EL (cell line): ENCODE data around the gene DTL.
"Not testable (repeated sequence)": the region's sequence is repeated elsewhere in the genome, so short reads cannot be mapped to it uniquely, and the experiment has no call there.

Source experiments
- DNase-seq: peaks from one replicate; pipeline ENCODE4 v3.0.0-alpha.2; 2016

Gene DTL

DNA sequence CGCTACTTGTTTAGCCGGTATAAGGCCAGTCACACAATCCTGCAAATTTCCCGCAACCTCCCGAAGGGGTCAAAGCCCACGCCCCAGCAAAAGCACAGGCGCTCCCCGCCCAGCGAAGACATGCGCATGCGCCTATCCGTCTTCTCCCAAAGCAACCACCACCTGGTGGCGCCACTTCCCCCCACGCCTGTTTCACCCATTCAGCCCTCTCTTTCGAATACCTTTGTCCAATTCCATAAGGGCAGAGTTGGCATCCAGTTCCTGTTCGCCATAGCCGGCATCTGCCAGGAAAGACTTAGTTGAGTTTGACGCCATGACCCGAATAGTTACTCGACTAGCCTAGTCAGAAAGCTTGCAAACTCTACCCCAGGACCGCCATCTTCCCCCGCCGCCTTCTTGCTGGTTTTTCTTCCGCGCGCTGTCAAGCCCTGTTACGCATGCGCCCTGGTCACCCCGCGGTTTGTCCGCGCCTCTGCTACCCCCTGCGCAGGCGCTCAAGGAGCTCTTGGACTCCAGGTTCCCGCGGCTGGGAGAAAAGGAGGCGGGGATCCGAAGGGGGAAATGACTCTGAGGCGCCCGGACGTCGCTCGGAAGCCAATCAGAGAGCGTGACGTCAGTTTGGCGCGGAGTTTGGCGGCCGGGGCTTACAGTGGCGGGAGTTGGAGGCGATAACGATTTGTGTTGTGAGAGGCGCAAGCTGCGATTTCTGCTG lies at the start of gene DTL, which contains the start of gene INTS7:
TSS of gene DTL (plus strand) at position 626 of the 712 bp plus-strand sequence. CDS start 143 bp downstream, outside the sequence.
TSS of gene INTS7 (minus strand) at position 435 of the 712 bp plus-strand sequence. CDS start at position 315, 120 bp downstream.
- peak; percentile 100 for DNase-seq

GRCh38 chr1:211986628-211987254 lies 48.8 kb upstream of the DTL start:
- no peak for DNase-seq

DNA sequence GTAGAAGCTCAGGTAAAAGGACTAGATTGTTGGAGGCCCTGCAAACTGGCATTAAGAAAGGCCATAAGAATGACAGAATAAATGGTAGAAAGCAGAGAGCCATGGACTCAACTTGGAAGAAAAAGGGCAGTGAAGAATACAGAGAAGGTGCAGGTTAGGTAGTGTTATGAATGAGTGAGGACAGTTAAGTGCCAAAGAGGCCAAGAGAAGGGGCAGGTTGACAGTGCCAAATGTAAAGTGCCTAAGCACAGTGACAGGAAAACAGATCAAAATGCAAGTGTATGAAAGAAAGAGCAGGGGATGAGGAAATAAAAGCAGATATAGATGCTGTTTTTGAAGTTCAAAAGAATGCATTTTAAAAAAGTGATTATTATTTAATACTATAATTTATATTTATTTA lies 43.9 kb upstream of the DTL start:
- no peak for DNase-seq

DNA sequence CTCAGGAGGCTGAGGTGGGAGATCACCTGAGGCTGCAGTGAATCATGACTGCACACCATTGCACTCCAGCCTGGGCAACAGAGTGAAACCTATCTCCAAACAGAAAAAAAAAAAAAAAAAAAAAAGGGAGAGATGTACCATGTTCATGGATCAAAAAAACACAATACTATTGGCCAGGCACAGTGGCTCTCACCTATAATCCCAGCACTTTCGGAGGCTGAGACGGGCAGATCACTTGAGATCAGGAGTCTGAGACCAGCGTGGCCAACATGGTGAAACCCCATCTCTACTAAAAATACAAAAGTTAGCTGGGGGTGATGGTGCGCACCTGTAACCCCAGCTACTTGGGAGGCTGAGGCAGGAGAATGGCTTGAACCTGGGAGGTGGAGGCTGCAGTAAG lies 38.1 kb upstream of the DTL start:
- DNase-seq = not testable (repeated sequence)

DNA sequence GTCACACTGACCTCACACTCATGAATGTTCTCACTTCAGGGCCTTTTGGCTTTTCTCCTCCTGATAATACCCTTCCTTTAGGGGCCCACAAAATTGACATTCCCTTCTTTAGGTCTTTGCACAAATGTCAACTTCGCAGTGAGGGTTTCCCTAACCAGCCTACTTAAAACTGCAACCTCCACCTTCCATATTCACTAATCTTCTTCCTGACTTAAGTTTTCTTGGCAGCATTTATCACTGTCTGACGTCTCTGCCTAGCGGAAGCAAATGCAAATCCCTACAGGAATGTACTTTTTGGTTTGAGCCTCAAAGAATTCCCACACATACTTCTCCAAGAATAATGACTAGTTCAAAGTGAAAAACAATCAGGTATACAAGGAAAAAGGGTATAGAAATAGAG lies 33.0 kb upstream of the DTL start:
- no peak for DNase-seq

GRCh38 chr1:212004895-212005608 lies 30.5 kb upstream of the DTL start:
- no peak for DNase-seq

DNA sequence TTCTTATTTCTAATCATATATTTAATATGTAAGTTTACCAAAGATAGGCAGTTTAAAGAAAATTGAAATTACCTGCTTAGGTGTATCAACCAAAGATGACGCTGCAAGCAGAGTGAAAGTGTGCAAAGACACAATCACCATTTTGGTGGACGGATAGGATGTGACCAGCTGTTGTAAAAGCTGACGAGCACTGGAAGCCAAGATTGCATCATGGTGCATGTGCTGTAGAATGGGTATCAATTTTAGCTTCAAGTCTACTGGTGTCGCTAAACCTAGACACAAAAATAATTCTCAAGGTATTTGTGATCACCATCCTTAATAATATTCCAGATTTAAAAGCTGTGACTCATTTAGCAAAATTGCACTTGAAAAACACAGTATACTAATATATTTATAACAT lies 28.4 kb upstream of the DTL start:
- no peak for DNase-seq

GRCh38 chr1:212007886-212008285 lies 27.7 kb upstream of the DTL start:
- DNase-seq = no peak

- no peak for DNase-seq
These were observed 26.0 kb upstream of the DTL start for GRCh38 chr1:212009561-212009960.

DNA sequence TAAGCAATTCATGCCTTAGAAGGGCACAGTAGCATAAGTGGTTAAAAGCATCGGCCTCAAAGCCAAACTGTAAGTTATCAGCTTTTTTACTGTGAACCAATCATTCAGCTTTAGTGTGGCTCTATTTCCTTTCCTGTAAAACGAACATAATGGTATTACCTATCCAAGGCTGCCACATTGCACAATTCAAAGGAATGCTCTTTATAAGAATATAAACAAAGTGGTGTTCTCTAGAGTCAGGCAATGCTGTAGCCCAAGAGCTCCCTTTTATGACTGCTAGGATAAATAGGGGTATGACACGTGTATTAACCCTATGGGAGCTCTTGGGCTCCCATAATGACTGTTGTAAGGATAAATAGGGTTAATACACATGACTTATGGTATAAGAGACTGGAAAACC lies 25.5 kb upstream of the DTL start:
- no peak for DNase-seq

DNA sequence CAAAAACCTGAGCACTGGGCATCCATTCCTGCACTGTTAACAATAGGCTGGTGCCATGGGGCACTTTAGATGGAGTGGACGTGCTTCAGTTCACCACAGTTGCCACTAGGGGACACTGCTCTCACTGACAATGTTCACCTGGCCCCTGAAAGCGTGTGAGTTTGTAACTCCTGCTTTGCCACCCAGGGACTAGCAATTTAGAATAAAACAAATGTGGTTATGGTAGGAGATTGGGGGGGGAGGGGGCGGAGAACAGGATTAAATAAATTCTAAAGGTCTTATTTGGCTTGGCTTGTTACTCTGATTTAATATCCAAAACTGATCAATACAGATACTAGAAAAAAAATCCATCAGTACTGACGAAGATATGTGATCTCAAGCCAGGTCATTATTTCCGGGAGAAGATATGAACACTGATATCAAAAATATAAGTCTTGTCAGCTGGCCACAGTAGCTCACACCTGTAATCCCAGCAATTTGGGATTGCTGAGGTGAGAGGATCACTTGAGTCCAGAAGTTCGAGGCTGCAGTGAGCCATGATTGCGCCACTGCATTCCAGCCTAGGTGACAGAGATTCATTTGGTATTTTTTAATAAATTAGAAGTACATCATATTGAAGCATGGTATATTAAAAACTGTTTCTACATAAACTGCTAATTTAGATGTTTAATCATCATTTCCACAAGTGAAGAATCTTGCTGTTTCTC lies 23.4 kb upstream of the DTL start:
- DNase-seq = peak; percentile 65

DNA sequence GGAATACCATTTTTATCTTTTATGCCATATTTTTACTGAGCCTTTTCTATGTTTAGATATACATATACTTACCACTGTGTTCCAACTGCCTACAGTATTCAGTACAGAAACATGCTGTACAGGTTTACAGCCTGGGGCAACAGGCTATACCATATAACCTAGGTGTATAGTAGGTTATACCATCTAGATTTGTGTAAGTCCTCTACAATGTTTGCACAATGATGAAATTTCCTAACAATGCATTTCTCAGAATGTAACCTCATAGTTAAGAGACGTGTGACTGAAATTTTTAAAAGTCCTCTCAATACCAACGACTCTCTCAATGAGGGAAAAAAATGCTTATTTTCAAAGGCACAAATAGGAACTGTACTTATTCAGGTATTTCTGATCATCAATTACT lies 21.9 kb upstream of the DTL start:
- DNase-seq = no peak

DNA sequence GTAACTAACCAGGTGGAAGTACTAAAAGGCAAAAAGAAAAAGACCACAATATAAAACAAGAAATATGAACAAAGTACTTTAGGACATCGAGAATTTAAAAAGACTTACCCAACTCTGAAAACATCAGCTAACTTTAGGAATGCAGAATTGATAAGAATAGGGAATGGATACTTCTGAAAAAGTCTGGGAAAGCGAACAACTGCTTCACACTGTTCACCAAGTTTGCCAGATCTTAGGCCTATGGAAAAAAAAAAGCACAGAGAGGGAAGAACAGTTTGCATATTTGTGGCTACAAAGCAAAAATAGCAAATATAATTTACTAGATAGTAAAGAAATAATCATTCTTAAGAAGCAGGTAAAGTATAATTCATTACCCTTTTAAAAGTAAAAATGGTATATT lies 14.6 kb upstream of the DTL start:
- DNase-seq = no peak

DNA sequence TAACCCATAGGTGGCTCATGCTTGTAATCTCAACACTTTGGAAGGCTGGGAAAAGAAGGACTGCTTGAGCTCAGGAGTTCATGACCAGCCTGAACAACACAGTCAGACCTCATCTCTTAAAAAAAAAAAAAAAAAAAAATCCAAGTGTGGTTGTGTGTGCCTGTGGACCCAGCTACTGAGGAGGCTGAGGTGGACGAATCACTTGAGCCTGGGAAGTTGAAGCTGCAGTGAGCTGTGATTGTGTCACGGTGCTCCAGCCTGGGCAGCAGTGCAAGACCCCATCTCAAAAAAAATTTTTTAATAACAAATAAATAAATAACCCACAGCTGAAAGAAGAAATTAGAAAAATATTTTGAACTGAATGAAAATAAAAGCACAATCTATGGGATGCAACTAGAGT lies 14.0 kb upstream of the DTL start:
- no peak for DNase-seq

DNA sequence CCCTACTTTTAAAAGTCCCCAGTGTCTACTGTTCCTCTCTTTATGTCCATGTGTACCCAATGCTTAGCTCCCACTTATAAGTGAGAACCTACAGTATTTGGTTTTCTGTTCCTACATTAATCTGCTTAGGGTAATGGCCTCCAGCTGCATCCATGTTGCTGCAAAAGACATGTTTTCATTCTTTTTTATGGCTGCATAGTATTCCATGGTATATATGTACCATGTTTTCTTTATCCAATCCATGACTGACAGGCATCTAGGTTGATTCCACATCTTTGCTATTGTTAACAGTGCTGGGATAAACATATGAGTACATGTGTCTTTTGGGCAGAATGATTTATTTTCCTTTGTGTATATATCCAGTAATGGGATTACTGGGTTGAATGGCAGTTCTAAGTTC lies 12.6 kb upstream of the DTL start:
- DNase-seq = not testable (repeated sequence)

DNA sequence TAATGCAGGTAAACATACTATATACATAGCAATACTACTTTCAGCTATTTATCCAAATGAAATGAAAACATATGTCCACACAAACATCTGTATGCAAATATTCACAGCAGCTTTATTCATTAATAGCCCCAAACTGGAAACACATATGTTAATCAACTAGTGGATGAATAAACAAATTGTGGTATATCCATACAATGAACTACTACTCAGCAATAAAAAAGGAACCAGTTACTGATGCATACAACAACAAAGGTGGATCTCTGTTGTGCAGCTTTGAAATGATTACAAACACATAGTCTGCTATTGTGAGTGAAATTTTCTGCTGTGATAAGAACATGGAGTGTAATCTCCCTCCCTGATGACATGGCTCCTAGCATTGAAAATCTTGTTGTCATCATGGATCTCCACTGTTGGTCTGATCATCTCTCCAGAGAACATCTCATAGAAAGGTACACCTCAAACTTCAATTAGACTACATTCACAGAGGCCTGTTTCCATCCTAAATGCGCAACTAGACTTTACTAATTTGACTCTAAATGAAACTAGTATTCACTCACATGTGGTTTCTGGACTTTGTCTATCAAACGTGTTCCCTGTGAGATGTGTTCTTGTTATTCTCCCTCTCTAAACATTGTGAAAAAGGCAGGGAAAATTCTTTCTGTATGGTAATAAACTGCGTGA lies 10.9 kb upstream of the DTL start:
- no peak for DNase-seq

DNA sequence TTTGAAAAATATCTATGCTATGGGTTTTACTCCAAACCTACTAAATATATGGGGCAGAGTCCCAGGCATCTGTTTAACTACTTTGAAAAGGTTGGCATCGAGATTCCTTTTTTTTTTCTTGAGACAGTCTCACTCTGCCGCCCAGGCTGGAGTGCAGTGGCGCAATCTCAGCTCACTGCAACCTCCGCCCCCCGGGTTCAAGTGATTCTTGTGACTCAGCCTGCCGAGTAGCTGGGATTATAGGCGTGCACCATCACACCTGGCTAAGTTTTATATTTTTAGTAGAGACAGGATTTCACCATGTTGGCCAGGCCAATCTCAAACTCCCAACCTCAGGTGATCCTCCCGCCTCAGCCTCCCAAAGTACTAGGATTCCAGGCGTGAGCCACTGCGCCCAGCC lies 7.8 kb upstream of the DTL start:
- DNase-seq = not testable (repeated sequence)

DNA sequence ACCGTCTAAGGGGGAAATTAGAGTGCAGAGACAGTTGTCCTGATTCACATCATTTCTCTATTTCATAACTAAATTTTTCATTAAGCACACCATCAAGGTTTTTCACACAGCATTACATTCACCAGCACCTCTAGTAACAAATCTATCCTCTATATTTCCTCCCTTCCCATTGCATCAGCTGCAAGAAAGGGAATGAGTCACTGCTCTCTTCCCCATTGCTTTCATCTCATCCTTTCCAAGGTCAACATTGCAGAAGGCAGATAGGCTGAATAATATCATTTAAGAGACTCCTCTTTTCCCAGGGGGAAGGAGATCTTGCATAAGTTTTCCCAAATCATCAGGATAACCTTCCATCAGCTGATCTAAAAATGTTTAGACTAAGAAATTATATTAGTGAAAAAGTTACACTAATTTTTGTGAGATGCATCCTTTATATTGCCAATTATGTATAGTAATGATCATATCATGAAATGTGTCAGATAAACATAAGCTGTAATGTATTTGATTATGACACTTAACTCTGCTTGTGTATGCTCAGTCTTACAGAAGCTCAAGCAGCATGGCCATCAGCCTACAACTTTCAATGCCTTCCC lies 4.5 kb upstream of the DTL start:
- peak; percentile 86 for DNase-seq

DNA sequence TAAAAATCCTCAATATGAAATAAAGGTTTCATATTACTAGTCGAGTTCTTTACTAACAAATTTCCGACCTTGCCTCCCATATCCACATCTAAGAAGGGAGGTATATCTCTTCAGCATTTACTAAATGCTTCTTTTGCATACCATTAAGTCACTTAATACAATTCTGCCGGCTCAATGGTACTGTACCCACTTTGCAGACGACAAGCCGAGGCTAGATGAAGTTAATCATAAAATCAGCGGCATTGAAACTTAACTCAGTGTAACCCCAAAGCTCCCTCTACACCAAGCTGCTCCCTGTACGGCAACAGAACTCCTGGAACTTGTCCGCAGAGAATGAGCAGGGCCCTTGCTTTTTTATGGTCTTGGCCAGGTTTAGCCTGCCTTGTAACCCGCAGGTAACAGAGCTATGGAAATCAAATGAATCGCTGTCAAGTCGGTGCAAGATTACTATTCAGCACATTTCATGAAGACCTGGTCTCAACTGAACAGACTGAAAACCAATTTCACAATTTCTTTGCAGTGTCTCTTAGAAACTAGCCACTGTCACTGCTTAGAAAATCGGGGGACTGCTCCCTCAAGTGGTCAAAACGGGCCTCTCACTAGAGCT lies 929 bp upstream of the DTL start:
- DNase-seq = no peak

DNA sequence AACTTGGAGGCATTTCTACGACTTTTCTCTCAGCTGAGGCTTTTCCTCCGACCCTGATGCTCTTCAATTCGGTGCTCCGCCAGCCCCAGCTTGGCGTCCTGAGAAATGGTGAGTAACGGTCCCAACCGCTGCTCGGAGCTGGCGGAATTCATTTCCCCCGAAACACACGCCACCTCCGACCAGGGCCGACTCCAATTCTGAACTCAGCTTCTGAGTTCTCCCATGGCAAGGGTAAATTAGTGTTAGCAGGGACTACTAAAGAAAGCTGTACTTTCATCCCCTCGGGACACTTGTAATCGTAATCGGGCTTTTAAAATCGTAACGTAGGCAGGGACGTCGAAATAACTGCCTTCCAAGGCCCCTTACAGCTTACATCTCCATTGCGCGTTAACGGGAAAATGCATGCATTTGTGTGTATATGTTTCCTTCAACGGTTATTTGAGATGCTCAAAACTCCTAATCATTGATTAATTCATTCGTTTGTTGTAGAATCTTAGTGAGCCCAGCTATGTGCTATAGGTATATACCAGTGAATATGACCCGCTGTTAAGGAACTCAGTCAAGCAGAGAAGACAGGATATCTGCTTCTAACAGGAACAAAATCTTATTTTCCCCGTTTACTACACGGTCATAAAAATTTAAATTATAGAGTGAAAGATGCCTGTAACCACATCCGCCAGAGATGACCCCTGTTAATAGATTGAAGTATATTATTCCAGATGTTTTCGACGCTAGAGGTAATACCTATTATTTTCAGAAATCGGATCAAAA lies 472 bp downstream of the DTL start:
- DNase-seq = no peak

- no peak for DNase-seq
These were observed 2.4 kb downstream of the DTL start for GRCh38 chr1:212037900-212038299.
